ENCODE measurements around the gene GGN. TPM values are rescaled to one million over a fixed set of nuclear protein-coding genes. Genes with fewer than 3 reads are reported as not detected.

The GGN gene
- total RNA-seq, 1 experiment from 2014 or later = 1.5 TPM

DNA sequence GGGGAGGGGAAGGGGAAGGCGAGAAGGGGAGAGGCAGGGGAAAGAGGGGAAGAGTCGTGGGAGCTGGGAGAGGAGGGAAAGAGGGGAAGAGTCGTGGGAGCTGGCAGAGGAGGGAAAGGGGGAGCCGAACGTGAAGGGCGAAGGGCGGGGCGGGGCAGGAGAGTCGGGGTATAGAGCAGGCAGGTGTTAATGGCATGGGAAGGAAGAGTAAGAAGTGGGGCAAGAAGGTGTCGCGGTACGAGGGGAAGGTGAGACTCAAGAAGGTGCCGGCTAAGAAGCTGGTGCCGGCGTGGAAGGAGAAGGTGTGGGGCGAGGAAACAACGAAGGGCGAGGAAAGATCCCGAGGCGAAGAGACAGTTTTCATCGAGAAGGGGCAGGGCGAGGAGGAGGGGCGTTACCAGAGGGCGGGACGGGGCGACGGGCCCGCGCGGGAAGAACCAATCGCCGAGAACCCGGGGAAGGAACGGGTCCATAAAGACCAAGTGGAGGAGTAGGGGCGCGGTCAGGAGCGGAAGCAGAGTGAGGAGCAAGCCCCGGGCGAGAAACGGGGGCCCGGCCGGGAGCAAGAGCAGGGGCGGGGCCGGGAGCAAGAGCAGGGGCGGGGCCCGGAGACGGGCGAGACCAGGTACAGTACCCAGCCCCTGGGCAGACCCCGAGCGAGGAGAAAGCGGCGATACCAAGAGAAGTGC, 51.7 kb downstream of the GGN start:
- Histone ChIP-seq H2AK5ac (ENCODE audit: insufficient read length, low read length) (no peak overlapping the region), H2BK120ac (ENCODE audit: low read depth, low read length, poor library complexity, severe bottlenecking) (no peak overlapping the region), H3T11ph (ENCODE audit: low read length) (no peak overlapping the region), H3K23ac (ENCODE audit: insufficient read length, low read depth, low read length) (no peak overlapping the region), H3K27ac (ENCODE audit: insufficient read length, low read depth, low read length) (no peak overlapping the region), H2BK15ac (ENCODE audit: low read depth, low read length) (no peak overlapping the region), H3K79me2 (ENCODE audit: insufficient read depth, low read length) (no peaks in the 10 kb centered on the region), H2BK20ac (ENCODE audit: low read depth, low read length, poor library complexity, severe bottlenecking) (no peak overlapping the region), H3K4me1 (ENCODE audit: insufficient read depth, low read length) (peaks cover 3% of the 10 kb centered on the region; the same call in 1 of the 2 replicates), H3K9me3 (ENCODE audit: control insufficient read depth, low read depth, low read length) (no peaks in the 10 kb centered on the region), H4K91ac (ENCODE audit: insufficient read length, low read depth, low read length) (no peak overlapping the region), H4K8ac (replicated peaks; ENCODE audit: insufficient read length, low read depth, low read length) (no peak overlapping the region), H3K9ac (ENCODE audit: extremely low read depth, insufficient read length, low read length) (no peak overlapping the region), H3K14ac (ENCODE audit: insufficient read depth, low read length) (no peak overlapping the region), H3K4ac (ENCODE audit: low read depth, low read length) (no peak overlapping the region), H3K27me3 (ENCODE audit: insufficient read depth, low read length) (no peaks in the 10 kb centered on the region), H2AFZ (ENCODE audit: low read length) (peak overlapping the region; percentile 22), H4K20me1 (ENCODE audit: control insufficient read depth, insufficient read depth, insufficient read length) (no peaks in the 10 kb centered on the region), H2BK5ac (ENCODE audit: insufficient read length, low read length) (no peak overlapping the region), H3K23me2 (ENCODE audit: insufficient read length, low read depth, low read length, poor library complexity, severe bottlenecking) (peaks cover 13% of the 10 kb centered on the region), H3K79me1 (ENCODE audit: insufficient read depth, low read depth, low read length, poor library complexity, severe bottlenecking) (no peaks in the 10 kb centered on the region), H4K5ac (ENCODE audit: insufficient read length, low read depth, low read length) (no peak overlapping the region), H3K56ac (ENCODE audit: insufficient read length, low read depth, low read length) (no peak overlapping the region), H3K18ac (ENCODE audit: insufficient read length, low read depth, low read length) (no peak overlapping the region), H2BK12ac (ENCODE audit: insufficient read length, low read depth, low read length) (no peak overlapping the region), H3K4me2 (ENCODE audit: insufficient read depth, insufficient read length, low read length) (peak overlapping the region; percentile 97)
- DNase-seq = peak; percentile 98
- Mint-ChIP-seq H3K4me1 (peaks cover 12 to 14% of the 10 kb centered on the region in 2 experiments), H3K27ac (peak overlapping the region; percentile 10 to 92 (median 88); a peak in 6 of 7 replicates), H3K27me3 (ENCODE audit: low read depth) (no peaks in the 10 kb centered on the region; the same call in none of the 2 replicates), H3K36me3 (ENCODE audit: insufficient read depth in 1 of 3, low read depth in 3 of 3) (no peaks in the 10 kb centered on the region; a peak in 1 of 7 replicates), H3K4me3 (peak overlapping the region; percentile 87 to 96), H3K9me3 (no peaks in the 10 kb centered on the region)
- WGBS (ENCODE audit: extremely low coverage, insufficient read length, low lambda C conversion rate) = no CpG with 5 or more reads among the region's 52 CpGs
- TF ChIP-seq, protein P1, sequence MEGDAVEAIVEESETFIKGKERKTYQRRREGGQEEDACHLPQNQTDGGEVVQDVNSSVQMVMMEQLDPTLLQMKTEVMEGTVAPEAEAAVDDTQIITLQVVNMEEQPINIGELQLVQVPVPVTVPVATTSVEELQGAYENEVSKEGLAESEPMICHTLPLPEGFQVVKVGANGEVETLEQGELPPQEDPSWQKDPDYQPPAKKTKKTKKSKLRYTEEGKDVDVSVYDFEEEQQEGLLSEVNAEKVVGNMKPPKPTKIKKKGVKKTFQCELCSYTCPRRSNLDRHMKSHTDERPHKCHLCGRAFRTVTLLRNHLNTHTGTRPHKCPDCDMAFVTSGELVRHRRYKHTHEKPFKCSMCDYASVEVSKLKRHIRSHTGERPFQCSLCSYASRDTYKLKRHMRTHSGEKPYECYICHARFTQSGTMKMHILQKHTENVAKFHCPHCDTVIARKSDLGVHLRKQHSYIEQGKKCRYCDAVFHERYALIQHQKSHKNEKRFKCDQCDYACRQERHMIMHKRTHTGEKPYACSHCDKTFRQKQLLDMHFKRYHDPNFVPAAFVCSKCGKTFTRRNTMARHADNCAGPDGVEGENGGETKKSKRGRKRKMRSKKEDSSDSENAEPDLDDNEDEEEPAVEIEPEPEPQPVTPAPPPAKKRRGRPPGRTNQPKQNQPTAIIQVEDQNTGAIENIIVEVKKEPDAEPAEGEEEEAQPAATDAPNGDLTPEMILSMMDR (conservative IDR thresholded peaks at IDR 0.05) = no peak

Other genes starting within 250 kb of the GGN start
- 12.0 and 13.1 TPM in 2 replicates for gene DPF1, start 163.8 kb downstream of the GGN start, total RNA-seq (2021)
- gene PPP1R14A, start 131.7 kb downstream of the GGN start, total RNA-seq (2021) = 18.3 and 19.6 TPM in 2 replicates
- 283 and 287 TPM in 2 replicates for gene SPINT2, start 123.5 kb downstream of the GGN start, total RNA-seq (2021)
- 1.2 TPM in 1 of 2 replicates, not detected in the other for gene C19orf33, start 83.8 kb downstream of the GGN start, total RNA-seq (2021)
- 73.2 and 77.4 TPM in 2 replicates for gene YIF1B, start 72.1 kb downstream of the GGN start, total RNA-seq (2021)
- gene KCNK6, start 68.2 kb downstream of the GGN start, total RNA-seq (2021) = 5.4 and 6.5 TPM in 2 replicates
- 3.0 and 3.7 TPM in 2 replicates for gene CATSPERG, start 52.2 kb downstream of the GGN start, total RNA-seq (2021)
- 185 and 189 TPM in 2 replicates for gene PSMD8, start 13.5 kb downstream of the GGN start, total RNA-seq (2021)
- gene SPRED3, start 663 bp upstream of the GGN start, total RNA-seq (2021) = 11.5 and 16.4 TPM in 2 replicates
- 15.0 and 16.4 TPM in 2 replicates for gene FAM98C, start 15.1 kb upstream of the GGN start, total RNA-seq (2021)
- 0.28 and 0.39 TPM in 2 replicates for gene RASGRP4, start 38.2 kb upstream of the GGN start, total RNA-seq (2021)
- 8.4 and 8.9 TPM in 2 replicates for gene RYR1, start 45.7 kb upstream of the GGN start, total RNA-seq (2021)
- gene MAP4K1, start 229.9 kb upstream of the GGN start, total RNA-seq (2021) = 25.7 and 31.1 TPM in 2 replicates
- 341 and 345 TPM in 2 replicates for gene EIF3K, start 231.2 kb upstream of the GGN start, total RNA-seq (2021)

All from H9 (cell line).